GM19240 (cell line): ENCODE measurements around the gene DIP2B.
A peak's percentile ranks its signal among the peaks of the same experiment; 100 is the strongest.
"Not testable (repeated sequence)": the region's sequence is repeated elsewhere in the genome, so short reads cannot be mapped to it uniquely, and the experiment has no call there.

Experiments used
- DNase-seq: peaks from one replicate; pipeline ENCODE4 v3.0.0; 2011; ENCODE audit warnings: low spot score; ENCODE audit not compliant: insufficient read length

The DIP2B gene, protein sequence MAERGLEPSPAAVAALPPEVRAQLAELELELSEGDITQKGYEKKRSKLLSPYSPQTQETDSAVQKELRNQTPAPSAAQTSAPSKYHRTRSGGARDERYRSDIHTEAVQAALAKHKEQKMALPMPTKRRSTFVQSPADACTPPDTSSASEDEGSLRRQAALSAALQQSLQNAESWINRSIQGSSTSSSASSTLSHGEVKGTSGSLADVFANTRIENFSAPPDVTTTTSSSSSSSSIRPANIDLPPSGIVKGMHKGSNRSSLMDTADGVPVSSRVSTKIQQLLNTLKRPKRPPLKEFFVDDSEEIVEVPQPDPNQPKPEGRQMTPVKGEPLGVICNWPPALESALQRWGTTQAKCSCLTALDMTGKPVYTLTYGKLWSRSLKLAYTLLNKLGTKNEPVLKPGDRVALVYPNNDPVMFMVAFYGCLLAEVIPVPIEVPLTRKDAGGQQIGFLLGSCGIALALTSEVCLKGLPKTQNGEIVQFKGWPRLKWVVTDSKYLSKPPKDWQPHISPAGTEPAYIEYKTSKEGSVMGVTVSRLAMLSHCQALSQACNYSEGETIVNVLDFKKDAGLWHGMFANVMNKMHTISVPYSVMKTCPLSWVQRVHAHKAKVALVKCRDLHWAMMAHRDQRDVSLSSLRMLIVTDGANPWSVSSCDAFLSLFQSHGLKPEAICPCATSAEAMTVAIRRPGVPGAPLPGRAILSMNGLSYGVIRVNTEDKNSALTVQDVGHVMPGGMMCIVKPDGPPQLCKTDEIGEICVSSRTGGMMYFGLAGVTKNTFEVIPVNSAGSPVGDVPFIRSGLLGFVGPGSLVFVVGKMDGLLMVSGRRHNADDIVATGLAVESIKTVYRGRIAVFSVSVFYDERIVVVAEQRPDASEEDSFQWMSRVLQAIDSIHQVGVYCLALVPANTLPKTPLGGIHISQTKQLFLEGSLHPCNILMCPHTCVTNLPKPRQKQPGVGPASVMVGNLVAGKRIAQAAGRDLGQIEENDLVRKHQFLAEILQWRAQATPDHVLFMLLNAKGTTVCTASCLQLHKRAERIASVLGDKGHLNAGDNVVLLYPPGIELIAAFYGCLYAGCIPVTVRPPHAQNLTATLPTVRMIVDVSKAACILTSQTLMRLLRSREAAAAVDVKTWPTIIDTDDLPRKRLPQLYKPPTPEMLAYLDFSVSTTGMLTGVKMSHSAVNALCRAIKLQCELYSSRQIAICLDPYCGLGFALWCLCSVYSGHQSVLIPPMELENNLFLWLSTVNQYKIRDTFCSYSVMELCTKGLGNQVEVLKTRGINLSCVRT (N-terminal part only)

DNA sequence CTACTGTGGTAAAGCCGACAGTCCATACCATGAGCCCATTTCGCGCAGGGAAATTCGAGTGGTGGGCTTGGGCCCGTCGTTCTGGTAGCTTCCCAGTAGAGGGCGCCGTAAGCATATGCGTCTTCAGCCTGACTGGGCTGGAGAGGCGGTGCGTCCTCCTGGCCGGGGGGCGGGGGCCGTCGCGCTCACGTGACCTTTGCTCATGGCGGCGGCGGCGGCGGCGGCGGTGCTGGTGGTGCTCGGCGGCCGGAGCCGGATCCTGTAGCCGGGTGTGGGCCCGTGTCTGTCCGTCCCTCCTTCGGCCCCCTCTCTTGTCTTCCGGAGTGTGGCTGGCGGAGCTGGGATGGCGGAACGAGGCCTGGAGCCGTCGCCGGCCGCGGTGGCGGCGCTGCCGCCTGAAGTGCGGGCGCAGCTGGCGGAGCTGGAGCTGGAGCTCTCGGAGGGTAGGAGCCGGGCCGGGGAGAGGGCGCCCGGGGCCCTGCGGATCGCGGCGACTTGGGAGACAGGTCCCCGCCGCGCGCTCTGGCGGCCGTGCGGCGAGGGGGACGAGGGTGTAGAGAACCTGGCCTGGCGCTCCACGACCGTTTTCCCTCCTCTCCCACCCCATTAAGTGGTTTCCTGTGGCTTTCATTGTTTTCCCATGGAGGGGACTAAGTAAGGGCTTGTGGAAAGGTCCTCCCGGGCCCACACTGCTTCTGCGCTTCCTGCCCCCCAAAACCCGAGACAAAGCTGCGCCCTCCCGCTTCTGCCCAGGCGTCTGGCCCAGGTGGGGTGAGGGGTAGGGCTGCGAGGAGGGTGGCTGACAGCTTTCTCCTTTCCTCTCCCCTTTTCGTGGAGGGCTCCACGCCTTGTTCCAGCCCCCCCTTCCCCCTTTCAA, at the start of gene DIP2B:
Gene DIP2B, plus strand, starts transcription at position 188 of the 877 bp plus-strand sequence. Its CDS starts 156 bp downstream, at position 344.
- peak; percentile 65 for DNase-seq

DNA sequence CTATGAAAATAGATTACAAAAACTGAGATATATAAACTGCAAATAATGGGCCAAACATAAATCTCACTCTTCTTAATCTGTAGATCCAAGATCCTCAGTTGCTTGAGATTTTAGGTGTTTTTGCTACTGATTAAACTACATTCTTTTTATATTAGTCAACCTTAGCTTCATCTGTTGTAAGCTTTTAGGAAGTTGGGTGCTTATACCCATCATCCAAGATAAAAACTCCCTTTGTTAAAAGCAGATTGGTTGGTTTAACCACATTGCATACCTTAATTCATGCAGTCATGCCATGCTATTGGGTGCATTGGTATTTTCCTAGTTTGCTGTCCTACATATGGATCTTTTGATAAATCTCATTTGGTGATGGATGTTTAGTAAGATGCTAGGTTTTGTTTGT, 46.2 kb upstream of the DIP2B start:
- no peak for DNase-seq

DNA sequence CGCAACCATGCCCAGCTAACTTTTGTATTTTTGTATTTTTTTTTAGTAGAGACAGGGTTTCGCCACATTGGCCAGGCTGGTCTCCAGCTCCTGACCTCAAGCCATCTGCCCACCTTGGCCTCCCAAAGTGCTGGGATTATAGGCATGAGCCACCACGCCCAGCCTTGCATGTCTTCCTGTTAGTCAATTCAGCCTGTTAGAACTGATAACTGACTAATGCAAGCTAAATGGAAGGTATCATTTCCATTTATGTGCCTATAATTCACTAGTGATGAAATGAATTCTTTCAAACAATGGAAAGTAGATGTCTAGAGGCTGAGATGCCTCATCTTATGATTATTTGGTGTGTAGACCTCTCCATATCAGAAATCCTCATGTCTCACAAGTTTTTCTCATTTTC, 37.3 kb upstream of the DIP2B start:
- DNase-seq = no peak

DNA sequence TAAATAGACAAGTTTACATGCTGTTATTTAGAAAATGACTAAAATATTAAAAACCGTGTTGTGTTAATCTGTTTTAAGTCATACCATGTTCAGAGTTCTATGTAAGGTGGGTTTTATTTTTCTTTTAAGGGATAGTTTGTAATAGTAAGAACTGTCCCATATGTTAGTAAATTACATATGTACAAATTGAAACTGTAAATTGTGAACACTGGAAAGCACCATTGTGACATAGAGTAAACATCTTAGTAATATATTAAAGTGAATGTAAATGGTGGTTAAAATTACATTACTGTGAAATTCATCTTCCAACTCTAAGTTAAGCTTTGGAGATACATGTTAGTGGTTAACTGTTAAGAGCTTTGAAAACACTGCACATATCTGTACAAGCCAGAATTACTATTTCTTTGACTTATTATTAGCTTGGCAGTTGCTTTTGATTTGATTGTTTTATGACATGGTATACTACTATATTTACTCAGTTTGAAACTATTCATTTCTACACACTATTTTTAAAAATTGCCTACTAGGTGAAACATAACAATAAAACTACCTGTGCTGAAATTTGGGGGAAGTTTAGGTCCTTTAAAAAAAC, 27.4 kb upstream of the DIP2B start:
- DNase-seq = no peak

DNA sequence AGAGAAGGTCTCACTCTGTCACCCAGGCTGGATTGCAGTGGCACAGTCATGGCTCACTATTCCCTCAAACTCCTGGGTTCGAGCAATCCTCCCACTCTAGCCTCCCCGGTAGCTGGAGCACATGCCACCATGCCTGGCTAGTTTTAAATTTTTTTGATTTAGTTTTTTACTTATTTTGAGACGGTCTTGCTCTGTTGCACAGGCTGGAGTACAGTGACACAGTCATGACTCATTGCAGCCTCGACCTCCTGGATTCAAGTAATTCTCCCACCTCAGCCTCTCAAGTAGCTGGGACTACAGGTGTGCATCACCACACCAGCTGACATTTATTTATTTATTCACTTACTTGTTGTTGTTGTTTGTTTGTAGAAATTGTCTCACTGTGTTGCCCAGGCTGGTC, 22.2 kb upstream of the DIP2B start:
- no peak for DNase-seq

DNA sequence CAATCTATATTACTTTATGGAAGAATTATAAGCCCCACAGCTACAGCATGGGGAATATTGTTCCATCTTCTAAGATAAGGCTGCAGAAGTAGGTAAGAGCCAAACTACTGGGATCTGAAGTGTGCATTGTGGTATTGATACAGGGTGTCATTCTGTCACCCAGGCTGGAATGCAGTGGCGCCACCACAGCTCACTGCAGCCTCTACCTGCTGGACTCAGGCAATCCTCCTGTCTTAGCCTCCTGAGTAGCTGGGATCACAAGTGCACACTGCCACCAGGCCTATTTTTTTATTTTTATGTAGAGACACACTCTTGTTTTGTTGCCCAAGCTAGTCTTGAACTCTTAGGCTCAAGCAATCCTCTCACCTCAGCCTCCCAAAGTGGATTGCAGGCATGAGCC, 21.3 kb upstream of the DIP2B start:
- DNase-seq = no peak

DNA sequence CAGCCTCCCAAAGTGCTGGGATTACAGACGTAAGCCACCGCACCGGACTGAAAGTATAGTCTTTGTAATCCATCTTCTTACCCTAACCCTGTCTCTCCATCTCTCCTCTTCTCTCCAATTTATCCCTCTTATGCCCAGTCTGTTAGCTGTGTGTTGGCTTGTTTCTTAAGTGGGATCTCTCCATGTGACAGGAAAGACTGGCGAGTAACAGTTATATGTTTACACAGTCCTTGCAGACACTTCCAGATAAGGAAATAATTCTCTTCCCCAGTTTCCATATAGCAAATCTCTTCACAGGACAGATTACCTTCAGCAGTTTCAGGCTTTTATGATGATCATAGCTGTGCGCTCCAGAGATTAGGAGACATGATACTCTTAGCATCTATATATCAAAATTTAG, 16.0 kb upstream of the DIP2B start:
- no peak for DNase-seq

DNA sequence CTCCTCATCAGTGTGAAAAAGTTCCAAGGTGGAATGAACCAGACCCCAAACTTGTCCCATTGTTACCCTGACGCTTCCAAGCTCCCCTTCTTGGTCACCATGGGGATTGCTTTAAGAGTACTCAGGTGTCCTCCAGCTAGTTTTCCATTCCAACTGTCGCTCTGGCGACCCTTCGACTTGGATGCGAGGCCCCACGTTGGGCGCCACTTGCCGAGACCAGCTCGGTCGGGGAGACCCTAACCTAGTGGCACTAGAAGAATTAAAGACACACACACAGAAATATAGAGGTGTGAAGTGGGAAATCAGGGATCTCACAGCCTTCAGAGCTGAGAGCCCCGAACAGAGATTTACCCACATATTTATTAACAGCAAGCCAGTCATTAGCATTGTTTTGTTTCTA, 6.7 kb upstream of the DIP2B start:
- DNase-seq = not testable (repeated sequence)

DNA sequence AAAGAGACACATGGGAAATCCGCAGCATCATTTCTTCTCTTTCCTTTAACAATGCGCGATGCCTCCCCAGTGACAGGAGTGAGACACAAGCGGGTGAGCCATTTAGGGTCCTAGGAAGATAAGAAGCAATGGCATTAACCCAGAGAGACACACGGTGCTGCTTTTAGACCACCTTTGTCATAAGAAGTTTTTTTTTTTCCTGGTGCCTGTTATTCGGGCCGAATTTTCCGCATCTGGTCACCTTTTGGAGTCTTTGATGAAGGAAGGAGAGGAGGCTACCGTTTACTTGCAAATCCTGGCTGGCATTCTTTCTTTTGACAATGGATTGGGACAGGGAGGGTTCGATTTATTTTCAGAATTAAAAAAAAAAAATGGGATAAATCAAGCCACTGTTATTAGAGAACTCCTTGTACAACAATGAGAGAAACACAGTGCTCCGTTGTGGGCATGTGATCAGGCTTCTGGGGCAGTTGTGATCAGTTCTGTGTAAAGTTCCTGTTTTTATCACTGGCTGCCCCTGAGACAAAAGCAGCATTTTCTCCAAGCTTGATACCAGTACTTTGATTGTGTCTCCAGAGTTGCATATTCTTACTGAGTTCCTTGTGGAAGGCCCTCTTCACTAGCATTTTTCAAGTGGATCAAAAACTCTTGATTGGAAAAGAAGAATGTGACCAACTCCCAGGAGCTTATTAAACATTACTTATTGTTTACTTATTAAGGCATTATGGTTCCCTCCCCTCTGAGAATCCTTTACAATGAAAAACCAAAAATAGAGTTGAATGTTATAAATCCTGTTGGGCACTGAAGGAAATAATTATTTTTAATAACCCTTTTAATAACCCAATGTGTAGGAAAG, 1.1 kb downstream of the DIP2B start:
- no peak for DNase-seq

DNA sequence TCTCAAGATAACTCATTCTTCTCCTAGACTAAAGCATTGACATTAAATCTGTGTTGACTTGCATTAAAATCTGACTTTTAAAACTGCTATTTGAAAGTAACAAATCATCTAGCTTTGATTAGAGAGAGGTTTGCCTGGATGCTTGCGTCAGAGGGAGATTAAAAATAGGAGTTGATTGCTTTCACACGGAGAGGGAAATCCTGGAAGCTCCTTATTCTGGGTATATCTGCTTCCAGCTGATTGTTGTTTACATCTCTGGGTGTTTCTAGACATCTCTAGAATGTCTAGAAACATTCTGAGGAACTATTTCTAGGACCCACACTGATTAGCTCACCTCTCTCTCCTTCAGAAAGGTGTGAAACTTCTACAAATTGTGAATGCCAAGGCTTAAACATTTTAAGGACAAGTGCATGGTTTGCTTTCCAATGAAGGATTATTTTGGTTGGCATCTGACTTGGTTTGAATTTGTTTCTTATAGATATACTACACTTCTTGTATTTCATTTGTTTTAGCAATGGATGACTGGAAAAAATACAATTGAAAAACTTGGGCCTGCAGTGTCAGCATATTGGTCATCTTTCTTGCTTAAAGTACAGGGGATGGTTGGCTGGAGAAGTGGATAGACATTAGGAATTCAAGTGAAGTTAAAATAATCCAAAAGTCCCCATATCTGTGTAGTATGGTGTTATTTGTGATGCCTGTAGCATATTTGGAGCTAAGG, 2.1 kb downstream of the DIP2B start:
- DNase-seq = no peak

DNA sequence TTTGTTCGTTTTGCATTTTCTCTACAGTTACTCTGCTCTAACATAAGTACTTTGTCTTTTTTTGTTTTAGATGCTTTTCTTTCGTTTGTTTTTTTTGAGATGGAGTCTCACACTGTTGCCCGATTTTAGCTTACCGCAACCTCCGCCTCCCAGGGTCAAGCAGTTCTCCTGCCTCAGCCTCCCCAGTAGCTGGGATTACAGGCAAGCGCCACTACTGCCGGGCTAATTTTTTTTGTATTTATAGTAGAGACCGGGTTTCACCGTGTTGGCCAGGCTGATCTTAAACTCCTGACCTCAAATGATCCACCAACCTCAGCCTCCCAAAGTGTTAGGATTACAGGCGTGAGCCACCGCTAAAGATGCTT, 2.7 kb downstream of the DIP2B start:
- DNase-seq = no peak

DNA sequence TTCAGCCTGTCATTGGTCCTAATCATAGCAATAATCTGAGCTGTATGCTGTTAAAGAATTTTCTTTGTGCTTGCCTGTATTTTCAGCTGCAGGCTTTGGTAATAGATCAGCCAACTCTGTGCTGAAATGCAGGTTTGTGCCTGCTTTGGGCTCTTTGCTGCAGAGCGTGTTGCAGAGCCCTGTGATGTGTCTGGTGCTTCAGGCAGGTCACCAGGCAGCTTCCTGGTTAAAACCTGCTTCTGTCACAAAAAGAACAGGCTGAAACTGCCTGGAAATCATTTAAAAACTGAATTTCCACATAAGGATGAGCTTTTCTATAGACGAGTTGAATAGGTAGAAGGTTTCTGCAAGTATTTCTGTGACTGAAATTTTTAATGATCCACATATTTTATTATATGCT, 3.1 kb downstream of the DIP2B start:
- DNase-seq = no peak

DNA sequence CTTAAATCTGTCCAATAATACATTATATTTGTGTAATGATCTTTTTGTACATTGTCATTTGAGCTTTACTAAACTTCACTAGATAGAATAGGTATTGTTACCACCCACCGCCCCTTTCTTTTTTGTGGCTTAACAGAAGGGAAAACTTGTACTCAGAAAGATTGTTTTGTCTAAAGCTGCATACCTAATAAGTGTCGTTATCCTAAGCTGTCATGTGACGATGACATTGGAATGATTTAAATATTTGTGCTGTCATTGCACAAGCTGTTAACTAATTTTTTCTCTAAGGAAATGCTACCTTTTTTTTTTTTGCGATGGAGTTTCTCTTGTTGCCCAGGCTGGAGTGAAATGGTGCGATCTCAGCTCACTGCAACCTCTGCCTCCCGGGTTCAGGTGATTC, 3.6 kb downstream of the DIP2B start:
- no peak for DNase-seq

DNA sequence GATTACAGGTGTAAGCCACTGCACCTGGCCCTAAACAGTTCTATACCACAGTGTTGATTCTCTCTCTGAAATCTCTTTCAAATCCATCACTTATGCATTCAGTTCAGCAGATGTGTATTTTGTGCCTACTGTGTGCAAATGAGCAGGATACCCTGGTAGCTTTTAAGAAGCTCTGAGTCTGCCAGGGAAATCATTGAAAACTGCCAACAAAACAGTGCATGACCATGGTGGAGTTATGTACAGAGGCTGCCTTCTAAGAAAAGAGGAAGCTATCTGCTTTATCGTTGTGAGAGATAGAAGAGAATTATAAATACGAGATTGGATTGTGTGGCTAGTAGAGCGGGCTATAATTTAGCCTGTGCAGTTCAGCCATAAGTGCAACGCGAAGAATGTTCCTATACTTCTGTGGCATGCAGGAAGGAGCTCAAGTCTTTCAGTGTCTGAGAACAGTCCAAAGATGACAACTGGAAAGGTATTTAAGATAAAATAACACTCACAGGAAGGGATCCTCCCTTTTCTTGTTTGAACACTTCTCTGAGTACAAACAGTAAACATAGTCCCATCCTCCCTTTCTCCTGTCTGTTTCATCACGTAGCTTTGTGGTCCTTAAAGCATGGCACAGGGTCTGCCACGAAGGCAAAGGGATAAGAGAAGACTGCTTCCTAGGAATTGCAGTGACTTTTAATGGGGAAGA, 4.3 kb downstream of the DIP2B start:
- no peak for DNase-seq

DNA sequence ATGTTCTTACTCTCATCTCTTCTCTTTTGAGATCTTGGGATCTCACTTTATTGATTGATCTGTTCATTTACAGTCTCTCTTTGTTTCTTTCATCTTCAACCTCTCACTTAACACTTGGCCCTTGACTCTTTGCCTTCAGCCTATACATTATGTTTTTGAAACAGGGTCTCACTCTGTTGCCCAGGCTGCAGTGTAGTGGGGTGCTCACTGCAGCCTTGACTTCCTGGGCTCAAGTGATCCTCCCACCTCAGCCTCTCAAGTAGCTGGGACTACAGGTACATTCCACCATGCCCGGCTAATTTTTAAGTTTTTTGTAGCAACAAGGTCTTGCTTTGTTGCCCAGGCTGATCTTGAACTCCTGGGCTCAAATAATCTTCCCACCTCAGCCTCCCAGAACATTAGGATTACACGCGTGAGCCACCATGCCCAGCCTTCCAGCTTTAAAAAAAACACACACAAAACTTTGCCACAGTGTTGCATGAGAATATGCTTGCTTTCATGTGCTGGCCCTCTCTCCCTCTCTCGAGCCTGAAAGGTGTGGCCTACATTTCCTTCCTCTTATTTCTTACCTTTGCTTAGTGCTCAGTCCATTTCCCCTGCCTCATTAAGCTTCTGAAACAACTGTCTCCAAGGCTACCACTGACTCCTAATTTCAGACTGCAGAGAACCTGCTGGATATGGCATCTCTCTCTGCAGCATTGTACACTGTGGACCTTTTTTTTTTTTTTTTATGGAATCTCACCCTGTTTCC, 9.9 kb downstream of the DIP2B start:
- DNase-seq = no peak

DNA sequence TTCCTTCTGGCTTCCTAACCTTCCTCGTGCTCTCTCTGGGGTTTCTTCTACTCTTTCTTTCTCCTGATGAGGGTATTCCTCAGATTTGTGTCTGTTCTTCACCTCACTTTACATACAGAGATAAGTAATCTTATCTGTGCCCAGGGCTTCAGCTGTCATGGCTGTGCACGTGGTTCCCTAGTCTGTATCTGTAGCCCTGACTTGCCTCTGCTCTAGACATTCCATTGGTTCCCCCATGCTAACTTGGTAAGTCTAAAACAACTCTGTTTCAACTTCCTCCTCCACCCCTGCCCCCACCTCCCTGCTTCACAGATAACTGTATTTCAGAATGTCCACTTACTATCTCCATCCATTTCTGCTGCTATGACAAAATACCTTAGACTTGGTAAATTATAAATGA, 10.8 kb downstream of the DIP2B start:
- no peak for DNase-seq

DNA sequence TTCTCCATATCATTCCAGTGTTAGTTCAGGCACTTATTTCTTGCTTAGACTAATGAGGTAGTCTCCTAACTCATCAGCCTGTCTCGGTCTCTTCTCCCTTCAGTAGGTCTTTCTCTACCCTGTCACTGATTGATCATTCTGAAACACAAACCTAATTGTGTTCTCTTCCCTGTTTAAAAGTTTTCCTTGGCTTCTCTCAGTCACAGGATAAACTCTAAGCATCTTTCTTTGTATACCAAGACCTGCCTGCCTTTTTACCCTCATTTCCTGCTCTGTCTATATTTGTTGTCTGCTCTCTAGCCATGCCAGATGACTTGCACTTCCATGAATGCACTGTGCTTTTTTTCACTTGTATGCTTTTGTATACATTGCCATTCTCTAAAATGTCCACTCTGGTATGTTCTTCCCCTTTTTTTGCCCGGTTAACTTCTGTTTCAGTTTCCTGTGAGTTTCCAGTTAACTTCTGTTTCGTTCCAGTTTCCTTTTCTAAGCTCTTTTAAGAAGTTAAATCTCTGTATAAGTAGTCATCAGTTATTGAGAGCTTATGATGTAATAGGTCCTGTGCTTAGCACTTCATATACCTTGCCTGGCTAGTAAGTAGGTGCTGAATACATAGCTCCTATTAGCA, 12.8 kb downstream of the DIP2B start:
- no peak for DNase-seq
